Measurements from ENCODE around the gene CYB561.
A peak's percentile ranks its signal among the peaks of the same experiment; 100 is the strongest.

Gene CYB561

DNA sequence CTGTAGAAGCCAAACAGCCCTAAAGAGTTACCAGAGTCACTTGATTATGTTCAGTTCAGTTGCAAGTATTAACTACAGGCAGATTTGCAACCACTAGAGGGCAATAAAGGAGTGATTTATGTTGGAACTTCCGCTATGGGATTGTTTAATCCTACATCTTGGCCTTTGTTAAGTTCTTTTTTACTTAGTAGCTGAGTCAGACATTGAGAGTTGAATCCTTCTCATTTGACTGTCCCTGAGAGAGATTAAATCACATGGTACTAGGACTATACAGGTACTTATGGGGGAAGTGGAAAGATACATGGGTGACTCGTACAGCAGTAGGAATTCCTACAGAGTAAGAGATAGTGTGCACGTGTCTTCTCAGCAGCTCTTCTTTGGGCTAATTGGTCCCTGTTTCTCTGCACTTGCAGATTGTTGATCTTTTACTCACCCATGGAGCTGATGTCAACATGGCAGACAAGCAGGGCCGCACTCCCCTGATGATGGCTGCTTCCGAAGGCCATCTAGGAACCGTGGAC is 40.3 kb downstream of the CYB561 start:
- DNase-seq = peak; percentile 35

GRCh38 chr17:63405020-63405419 is 41.1 kb downstream of the CYB561 start:
- DNase-seq = no peak

DNA sequence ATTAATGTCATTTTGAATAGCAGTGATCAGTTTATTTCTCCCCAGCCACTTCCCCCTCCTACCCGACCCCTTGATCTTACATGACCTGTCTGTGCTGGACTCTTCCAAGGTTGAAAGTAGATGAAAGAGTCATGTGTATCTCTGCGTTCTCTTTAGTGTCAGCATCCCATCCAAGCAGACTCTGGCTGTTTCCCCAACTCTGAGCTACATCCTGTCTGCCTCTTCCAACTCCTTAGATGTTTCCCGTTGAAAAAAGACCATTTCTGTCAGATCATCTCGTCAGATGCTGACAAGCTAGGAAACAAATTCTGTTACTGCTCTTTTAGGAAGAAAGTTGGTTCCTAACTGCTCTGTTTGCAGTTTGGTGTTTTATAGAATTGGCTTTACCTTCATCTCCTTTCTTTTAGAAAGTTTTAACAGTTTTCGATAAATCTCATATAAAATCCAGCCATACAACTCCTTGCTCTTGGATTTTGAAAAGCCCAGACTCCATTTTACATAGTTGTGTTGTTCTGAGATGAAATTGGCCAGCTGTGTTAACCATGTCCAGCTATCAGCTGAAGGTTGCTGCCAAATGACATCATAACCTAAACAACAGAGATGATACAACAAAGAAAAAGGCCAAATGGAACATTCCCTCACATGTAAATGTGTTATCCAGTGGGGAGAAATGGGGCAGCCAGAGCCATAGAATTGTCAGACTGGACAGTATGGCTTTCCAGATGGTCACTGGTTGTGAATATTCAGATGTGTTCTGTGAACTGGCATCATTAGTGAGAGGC is 43.5 kb downstream of the CYB561 start:
- DNase-seq = no peak

- DNase-seq = no peak
These were observed 46.2 kb downstream of the CYB561 start for GRCh38 chr17:63399856-63400255.

DNA sequence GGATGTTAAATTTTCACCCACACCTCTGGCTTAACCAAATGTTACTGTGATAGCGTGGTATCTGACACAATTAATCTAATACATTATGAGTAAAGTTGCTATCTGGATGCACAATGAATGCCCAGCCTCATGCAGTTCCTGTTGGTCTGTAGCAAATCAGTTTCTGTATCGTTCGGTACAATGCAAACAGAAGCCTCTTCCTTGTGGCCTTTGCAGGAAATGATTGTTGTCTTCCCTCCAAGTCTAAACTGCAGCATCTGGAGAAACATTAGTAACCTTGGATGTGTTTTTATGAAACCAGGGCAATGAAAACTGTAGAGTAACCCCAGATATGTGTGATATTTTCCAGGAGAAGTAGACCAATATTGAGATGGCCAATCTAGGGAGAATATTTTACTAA is 46.8 kb downstream of the CYB561 start:
- no peak for DNase-seq

DNA sequence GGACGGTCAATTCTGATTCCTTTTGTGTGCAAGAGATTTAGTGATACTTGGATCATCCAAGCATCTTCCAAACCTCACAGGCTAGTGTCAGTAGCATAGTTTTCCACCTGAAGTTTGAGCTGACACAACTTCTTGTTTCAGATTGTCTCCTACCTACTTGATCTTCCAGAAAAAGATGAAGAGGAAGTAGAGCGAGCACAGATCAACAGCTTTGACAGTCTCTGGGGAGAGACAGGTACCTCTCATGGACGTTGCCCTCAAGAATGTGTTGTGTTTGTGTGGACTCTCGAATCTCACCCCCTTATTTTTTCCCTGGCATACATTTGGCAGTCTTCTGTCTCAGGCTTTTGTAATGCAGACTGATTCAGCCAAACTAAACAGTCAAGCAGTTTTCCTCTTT is 47.4 kb downstream of the CYB561 start:
- no peak for DNase-seq

GRCh38 chr17:63395075-63395805 is 50.9 kb downstream of the CYB561 start:
- DNase-seq = no peak

GRCh38 chr17:63390090-63390489 is 56.0 kb downstream of the CYB561 start:
- no peak for DNase-seq

DNA sequence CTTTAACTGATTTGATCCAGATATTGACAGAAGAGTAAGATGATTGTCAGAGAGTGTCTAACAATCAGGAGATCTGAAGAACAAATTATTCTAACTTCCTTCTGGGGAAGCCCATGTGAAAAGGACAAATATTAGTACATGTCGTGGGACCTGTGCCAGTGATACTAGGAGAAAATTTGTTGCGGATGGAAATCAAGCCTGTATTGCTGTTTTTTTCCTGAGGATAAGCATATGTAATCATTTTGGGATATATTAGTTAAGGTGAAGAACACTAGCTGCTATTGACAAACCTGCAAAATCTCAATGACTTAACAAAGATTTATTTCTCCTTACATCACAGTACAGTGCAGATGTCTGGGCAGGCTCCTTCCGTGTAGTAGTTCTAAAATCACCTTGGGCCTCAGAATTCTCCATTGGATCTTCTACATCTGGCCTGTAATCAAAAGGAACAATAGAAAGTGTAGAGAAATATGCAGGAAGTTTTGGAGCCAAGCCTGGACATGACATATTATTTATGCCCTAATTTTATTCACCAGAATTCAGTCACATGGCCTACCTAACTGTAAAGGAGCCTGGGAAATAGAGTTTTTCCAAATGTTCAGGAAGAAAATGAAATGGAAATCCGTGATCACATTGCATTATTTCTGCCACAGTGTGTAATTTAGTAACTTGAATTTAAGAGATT is 58.3 kb downstream of the CYB561 start:
- no peak for DNase-seq

DNA sequence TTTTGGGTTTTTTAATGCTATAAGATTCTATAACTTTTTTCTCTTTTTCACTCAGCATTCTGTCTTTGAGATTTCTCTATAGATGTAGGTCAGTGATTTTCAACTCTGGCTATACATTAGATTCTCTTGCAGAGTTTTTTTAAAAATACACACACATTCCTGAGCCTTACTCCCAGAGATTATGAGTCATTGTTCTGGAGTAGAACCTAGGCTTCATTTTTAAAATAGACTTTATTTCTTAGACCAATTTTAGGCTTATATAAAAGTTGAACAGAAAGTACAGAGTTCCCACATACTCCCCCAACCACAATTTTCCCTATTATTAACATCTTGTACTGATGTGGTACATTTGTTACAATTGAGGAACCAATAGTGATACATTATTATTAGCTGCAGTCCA is 63.3 kb downstream of the CYB561 start:
- no peak for DNase-seq
